Liver (tissue), 9 donors: Measurements from ENCODE around the gene DNAJB11. TPM values are rescaled to one million over a fixed set of nuclear protein-coding genes. Genes with fewer than 3 reads are reported as not detected.

Experiments used
- DNase-seq: peaks from one replicate; pipeline ENCODE4 v3.0.0-alpha.2; 2017; ENCODE audit warnings: low spot score
- H3K27ac ChIP-seq, 2 donors: one replicate each; pipeline ENCODE4 v1.7.0; 2013; ENCODE audit warnings: inconsistent platforms in 2 of 2, low read length in 2 of 2, control low read depth in 1 of 2, low read depth in 1 of 2, mild to moderate bottlenecking in 1 of 2
- H3K27me3 ChIP-seq, 4 donors: one replicate each; pipeline versions ENCODE4 v1.6.1 to v1.7.0; 2013; ENCODE audit warnings: low read length in 3 of 4, inconsistent platforms in 1 of 4, mild to moderate bottlenecking in 1 of 4, moderate library complexity in 1 of 4; ENCODE audit not compliant: control insufficient read depth in 4 of 4, insufficient read depth in 4 of 4
- H3K36me3 ChIP-seq, 4 donors: one replicate each; pipeline versions ENCODE4 v1.6.1 to v1.7.0; 2013; ENCODE audit warnings: low read length in 3 of 4, mild to moderate bottlenecking in 3 of 4, low read depth in 1 of 4, moderate library complexity in 1 of 4; ENCODE audit not compliant: control insufficient read depth in 4 of 4, insufficient read depth in 3 of 4
- H3K4me1 ChIP-seq, 4 donors: one replicate each; pipeline versions ENCODE4 v1.6.1 to v1.7.0; 2013; ENCODE audit warnings: low read length in 3 of 4, mild to moderate bottlenecking in 3 of 4, moderate library complexity in 1 of 4; ENCODE audit not compliant: control insufficient read depth in 4 of 4, insufficient read depth in 4 of 4
- H3K4me3 ChIP-seq, 3 donors: one replicate each; pipeline versions ENCODE4 v1.6.1 to v1.7.0; 2013; ENCODE audit warnings: low read length in 3 of 3, control low read depth in 1 of 3, low read depth in 1 of 3, mild to moderate bottlenecking in 1 of 3
- H3K9ac ChIP-seq, 2 donors: one replicate each; pipeline ENCODE4 v1.7.0; 2013; ENCODE audit warnings: low read length in 2 of 2, mild to moderate bottlenecking in 2 of 2, moderate library complexity in 2 of 2, control low read depth in 1 of 2, low read depth in 1 of 2
- H3K9me3 ChIP-seq, 4 donors: one replicate each; pipeline versions ENCODE4 v1.6.1 to v1.7.0; 2013; ENCODE audit warnings: low read length in 3 of 4; ENCODE audit not compliant: control insufficient read depth in 4 of 4
- EGR1 ChIP-seq, 2 donors: IDR thresholded peaks; 2 replicates each; pipeline ENCODE4 v1.6.1; 2016 to 2018; ENCODE audit warnings: antibody characterized with exemption in 2 of 2, low read depth in 2 of 2
- FOXA1 ChIP-seq: IDR thresholded peaks from 2 replicates; pipeline ENCODE4 v1.6.1; 2016; ENCODE audit warnings: antibody characterized with exemption
- FOXA2 ChIP-seq: IDR thresholded peaks from 2 replicates; pipeline ENCODE4 v1.6.1; 2016; ENCODE audit warnings: antibody characterized with exemption
- GABPA ChIP-seq, 2 donors: IDR thresholded peaks in 1 of 2; conservative IDR thresholded peaks in 1 of 2; 2 replicates each; pipeline ENCODE4 v1.6.1; 2016; ENCODE audit warnings: antibody characterized with exemption in 2 of 2, mild to moderate bottlenecking in 1 of 2, moderate library complexity in 1 of 2
- HNF4A ChIP-seq, 2 donors: conservative IDR thresholded peaks; 2 replicates each; pipeline ENCODE4 v1.6.1; 2016; ENCODE audit warnings: antibody characterized with exemption in 2 of 2, mild to moderate bottlenecking in 2 of 2
- HNF4G ChIP-seq: IDR thresholded peaks from 2 replicates; pipeline ENCODE4 v1.6.1; 2016; ENCODE audit warnings: antibody characterized with exemption
- JUND ChIP-seq, 2 donors: IDR thresholded peaks; 2 replicates each; pipeline ENCODE4 v1.6.1; 2016; ENCODE audit warnings: antibody characterized with exemption in 2 of 2
- NR2F2 ChIP-seq: IDR thresholded peaks from 2 replicates; pipeline ENCODE4 v1.6.1; 2016; ENCODE audit warnings: antibody characterized with exemption
- RAD21 ChIP-seq, 2 donors: IDR thresholded peaks; 2 replicates each; pipeline ENCODE4 v1.6.1; 2016; ENCODE audit warnings: antibody characterized with exemption in 2 of 2, mild to moderate bottlenecking in 2 of 2
- RXRA ChIP-seq, 2 donors: IDR thresholded peaks; 2 replicates each; pipeline ENCODE4 v1.6.1; 2017 to 2018; ENCODE audit warnings: antibody characterized with exemption in 2 of 2, mild to moderate bottlenecking in 1 of 2
- SP1 ChIP-seq: IDR thresholded peaks from 2 replicates; pipeline ENCODE4 v1.6.1; 2018; ENCODE audit warnings: antibody characterized with exemption, mild to moderate bottlenecking
- TAF1 ChIP-seq: conservative IDR thresholded peaks from 2 replicates; pipeline ENCODE4 v1.6.1; 2016; ENCODE audit warnings: antibody characterized with exemption, mild to moderate bottlenecking
- YY1 ChIP-seq: IDR thresholded peaks from 2 replicates; pipeline ENCODE4 v1.6.1; 2016; ENCODE audit warnings: antibody characterized with exemption, mild to moderate bottlenecking
- WGBS: extraction: QIAGEN DNeasy Blood & Tissue Kit; methylation state at CpG from one replicate; pipeline ENCODE4 v1.1.7; 2013; 5-methylcytosine and 5-hydroxymethylcytosine counted together
- polyA plus RNA-seq, 2 donors: library from polyadenylated mRNA; stranded (reverse) in 1 of 2; unstranded in 1 of 2; fragments of 200-250 nt in 1 of 2; fragments of >200 nt in 1 of 2; fragmentation: Nextera tagmentation in 1 of 2; extraction: Ambion mirVana in 1 of 2; gene quantifications; one replicate each; pipeline versions ENCODE4 v1.2.1 to v1.2.3, GENCODE V29; 2013 to 2015
- total RNA-seq, 2 donors: library from RNA; depleted of rRNA; stranded (reverse); fragments of >200 nt; gene quantifications; one replicate each; pipeline ENCODE4 v1.2.3, GENCODE V29; 2014
- TF ChIP-seq, protein P1 (sequence below): IDR thresholded peaks from 2 replicates; pipeline ENCODE4 v1.6.1; 2016; ENCODE audit warnings: antibody characterized with exemption
- TF ChIP-seq, protein P2 (sequence below): IDR thresholded peaks from 2 replicates; pipeline ENCODE4 v1.6.1; 2016; ENCODE audit warnings: antibody characterized with exemption
- TF ChIP-seq, protein P3 (sequence below): IDR thresholded peaks from 2 replicates; pipeline ENCODE4 v1.6.1; 2016; ENCODE audit warnings: antibody characterized with exemption
- TF ChIP-seq, protein P4 (sequence below): IDR thresholded peaks from 2 replicates; pipeline ENCODE4 v1.6.1; 2016; ENCODE audit warnings: antibody characterized with exemption, mild to moderate bottlenecking
- TF ChIP-seq, protein P5 (sequence below): fragments of 150-350 bp; IDR thresholded peaks from 2 replicates; pipeline ENCODE4 v1.5.1; 2017; ENCODE audit warnings: improper control_type of control experiment, low read depth, low read length; ENCODE audit not compliant: missing input control
- donor health status: healthy.
- donor health status: healthy.
- donor health status: healthy.
- donor health status: healthy.
- donor health status: healthy.

Gene DNAJB11
- total and polyA plus RNA-seq, 4 donors = 30.2 to 101 (median 56.0) TPM

DNA sequence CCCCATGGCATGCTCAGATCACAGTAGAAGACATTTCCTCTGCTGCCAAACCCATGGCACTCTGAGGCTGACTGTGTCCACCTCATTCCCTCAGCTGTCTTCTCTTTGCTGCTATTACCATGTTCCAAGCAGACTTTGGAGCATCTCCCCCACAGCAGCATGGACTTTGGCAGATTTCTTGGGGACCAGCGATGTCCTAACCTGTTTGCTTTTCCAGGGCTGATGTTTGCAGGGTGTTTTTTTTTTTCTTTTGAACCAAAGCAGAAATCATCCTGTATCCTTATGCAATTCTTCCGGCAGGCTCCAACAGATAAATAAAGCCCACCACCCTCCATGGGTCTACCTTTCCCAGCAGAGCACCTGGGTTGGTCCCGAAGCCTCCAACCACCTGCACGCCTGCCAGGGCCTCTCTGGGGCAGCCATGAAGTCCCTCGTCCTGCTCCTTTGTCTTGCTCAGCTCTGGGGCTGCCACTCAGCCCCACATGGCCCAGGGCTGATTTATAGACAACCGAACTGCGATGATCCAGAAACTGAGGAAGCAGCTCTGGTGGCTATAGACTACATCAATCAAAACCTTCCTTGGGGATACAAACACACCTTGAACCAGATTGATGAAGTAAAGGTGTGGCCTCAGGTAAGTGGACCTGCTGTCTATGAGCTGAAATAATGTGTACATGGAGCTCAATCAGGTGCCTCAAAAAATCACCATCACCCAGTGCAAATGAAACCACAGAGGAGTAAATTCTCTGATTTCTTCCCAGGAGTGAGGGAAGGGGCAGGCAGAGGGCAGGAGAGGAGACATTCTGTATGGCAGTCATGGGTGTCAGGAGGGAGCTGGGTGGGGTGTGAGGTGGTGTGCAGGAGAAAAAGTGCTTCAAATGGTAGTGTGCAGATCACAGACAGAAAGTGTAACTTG lies 42.5 kb downstream of the DNAJB11 start, which contains the start of gene AHSG:
Gene AHSG (plus strand): TSS at position 340 of the 916 bp plus-strand sequence. CDS start 82 bp downstream, at position 422.
- peak within 1 kb of the TSS; percentile 79 to 86 for H3K9ac ChIP-seq
- H3K36me3 ChIP-seq = peaks cover 0 to 6% (median 4%) of the 10 kb centered on the region in 4 donors
- peak within 1 kb of the TSS; percentile 50 to 85 (median 71) for H3K4me3 ChIP-seq
- peak within 1 kb of the TSS; percentile 85 to 87 for H3K27ac ChIP-seq
- H3K27me3 ChIP-seq = no peaks in the 10 kb centered on the region
- WGBS = 35% methylated on average over 7 of the region's 7 CpGs
- TF ChIP-seq, protein P1, sequence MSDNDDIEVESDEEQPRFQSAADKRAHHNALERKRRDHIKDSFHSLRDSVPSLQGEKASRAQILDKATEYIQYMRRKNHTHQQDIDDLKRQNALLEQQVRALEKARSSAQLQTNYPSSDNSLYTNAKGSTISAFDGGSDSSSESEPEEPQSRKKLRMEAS = peak; percentile 89
- peak; percentile 99 for TF ChIP-seq SP1
- peak; percentile 99 for TF ChIP-seq HNF4A (conservative IDR thresholded peaks at IDR 0.05)
- peak; percentile 85 to 95 for TF ChIP-seq RXRA (IDR thresholded peaks at IDR 0.05)
- peak; percentile 94 for TF ChIP-seq FOXA1
- peak; percentile 53 to 91 for TF ChIP-seq EGR1 (IDR thresholded peaks at IDR 0.05; ENCODE audit: low read depth in 2 of 2)
- TF ChIP-seq GABPA (IDR thresholded peaks at IDR 0.05 in 1 of 2, conservative IDR thresholded peaks at IDR 0.05 in 1 of 2) = peak in 1 of 2 donors; percentile 10
- TF ChIP-seq, protein P2, sequence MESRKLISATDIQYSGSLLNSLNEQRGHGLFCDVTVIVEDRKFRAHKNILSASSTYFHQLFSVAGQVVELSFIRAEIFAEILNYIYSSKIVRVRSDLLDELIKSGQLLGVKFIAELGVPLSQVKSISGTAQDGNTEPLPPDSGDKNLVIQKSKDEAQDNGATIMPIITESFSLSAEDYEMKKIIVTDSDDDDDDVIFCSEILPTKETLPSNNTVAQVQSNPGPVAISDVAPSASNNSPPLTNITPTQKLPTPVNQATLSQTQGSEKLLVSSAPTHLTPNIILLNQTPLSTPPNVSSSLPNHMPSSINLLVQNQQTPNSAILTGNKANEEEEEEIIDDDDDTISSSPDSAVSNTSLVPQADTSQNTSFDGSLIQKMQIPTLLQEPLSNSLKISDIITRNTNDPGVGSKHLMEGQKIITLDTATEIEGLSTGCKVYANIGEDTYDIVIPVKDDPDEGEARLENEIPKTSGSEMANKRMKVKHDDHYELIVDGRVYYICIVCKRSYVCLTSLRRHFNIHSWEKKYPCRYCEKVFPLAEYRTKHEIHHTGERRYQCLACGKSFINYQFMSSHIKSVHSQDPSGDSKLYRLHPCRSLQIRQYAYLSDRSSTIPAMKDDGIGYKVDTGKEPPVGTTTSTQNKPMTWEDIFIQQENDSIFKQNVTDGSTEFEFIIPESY = peak; percentile 88
- peak; percentile 90 for TF ChIP-seq FOXA2
- TF ChIP-seq YY1 = peak; percentile 86
- TF ChIP-seq RAD21 (IDR thresholded peaks at IDR 0.05) = peak; percentile 49 to 61
- TF ChIP-seq, protein P3, sequence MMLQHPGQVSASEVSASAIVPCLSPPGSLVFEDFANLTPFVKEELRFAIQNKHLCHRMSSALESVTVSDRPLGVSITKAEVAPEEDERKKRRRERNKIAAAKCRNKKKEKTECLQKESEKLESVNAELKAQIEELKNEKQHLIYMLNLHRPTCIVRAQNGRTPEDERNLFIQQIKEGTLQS = peak; percentile 61
- TF ChIP-seq, protein P4, sequence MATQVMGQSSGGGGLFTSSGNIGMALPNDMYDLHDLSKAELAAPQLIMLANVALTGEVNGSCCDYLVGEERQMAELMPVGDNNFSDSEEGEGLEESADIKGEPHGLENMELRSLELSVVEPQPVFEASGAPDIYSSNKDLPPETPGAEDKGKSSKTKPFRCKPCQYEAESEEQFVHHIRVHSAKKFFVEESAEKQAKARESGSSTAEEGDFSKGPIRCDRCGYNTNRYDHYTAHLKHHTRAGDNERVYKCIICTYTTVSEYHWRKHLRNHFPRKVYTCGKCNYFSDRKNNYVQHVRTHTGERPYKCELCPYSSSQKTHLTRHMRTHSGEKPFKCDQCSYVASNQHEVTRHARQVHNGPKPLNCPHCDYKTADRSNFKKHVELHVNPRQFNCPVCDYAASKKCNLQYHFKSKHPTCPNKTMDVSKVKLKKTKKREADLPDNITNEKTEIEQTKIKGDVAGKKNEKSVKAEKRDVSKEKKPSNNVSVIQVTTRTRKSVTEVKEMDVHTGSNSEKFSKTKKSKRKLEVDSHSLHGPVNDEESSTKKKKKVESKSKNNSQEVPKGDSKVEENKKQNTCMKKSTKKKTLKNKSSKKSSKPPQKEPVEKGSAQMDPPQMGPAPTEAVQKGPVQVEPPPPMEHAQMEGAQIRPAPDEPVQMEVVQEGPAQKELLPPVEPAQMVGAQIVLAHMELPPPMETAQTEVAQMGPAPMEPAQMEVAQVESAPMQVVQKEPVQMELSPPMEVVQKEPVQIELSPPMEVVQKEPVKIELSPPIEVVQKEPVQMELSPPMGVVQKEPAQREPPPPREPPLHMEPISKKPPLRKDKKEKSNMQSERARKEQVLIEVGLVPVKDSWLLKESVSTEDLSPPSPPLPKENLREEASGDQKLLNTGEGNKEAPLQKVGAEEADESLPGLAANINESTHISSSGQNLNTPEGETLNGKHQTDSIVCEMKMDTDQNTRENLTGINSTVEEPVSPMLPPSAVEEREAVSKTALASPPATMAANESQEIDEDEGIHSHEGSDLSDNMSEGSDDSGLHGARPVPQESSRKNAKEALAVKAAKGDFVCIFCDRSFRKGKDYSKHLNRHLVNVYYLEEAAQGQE = peak; percentile 88
- TF ChIP-seq NR2F2 = no peak
- peak; percentile 90 for TF ChIP-seq TAF1
- TF ChIP-seq HNF4G = peak; percentile 100
- TF ChIP-seq JUND (IDR thresholded peaks at IDR 0.05) = peak; percentile 92 to 97
- TF ChIP-seq, protein P5, sequence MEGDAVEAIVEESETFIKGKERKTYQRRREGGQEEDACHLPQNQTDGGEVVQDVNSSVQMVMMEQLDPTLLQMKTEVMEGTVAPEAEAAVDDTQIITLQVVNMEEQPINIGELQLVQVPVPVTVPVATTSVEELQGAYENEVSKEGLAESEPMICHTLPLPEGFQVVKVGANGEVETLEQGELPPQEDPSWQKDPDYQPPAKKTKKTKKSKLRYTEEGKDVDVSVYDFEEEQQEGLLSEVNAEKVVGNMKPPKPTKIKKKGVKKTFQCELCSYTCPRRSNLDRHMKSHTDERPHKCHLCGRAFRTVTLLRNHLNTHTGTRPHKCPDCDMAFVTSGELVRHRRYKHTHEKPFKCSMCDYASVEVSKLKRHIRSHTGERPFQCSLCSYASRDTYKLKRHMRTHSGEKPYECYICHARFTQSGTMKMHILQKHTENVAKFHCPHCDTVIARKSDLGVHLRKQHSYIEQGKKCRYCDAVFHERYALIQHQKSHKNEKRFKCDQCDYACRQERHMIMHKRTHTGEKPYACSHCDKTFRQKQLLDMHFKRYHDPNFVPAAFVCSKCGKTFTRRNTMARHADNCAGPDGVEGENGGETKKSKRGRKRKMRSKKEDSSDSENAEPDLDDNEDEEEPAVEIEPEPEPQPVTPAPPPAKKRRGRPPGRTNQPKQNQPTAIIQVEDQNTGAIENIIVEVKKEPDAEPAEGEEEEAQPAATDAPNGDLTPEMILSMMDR = no peak
- DNase-seq = peak; percentile 72
- no peaks in the 10 kb centered on the region for H3K9me3 ChIP-seq
- peaks cover 10 to 67% (median 43%) of the 10 kb centered on the region in 4 donors for H3K4me1 ChIP-seq
